CD14-positive monocyte (primary cell): ENCODE results near the gene RTBDN. TPM values are rescaled to one million over a fixed set of nuclear protein-coding genes. Genes with fewer than 3 reads are reported as not detected.

Experiments used
- DNase-seq, 3 donors: peaks; one replicate each; pipeline ENCODE4 v3.0.0-alpha.2; 2011 to 2022
- H2AFZ ChIP-seq: 2 replicates; pipeline ENCODE4 v1.6.0; 2012; ENCODE audit warnings: mild to moderate bottlenecking, low read depth, low read length, inconsistent platforms; ENCODE audit not compliant: insufficient read depth, poor library complexity, severe bottlenecking
- H3K27ac ChIP-seq, 2 donors: 1 replicate in 1 of 2; 2 replicates in 1 of 2; pipeline ENCODE4 v1.5.1; 2012 to 2013; ENCODE audit warnings: low read length in 2 of 2, control low read depth in 1 of 2, inconsistent platforms in 1 of 2, low read depth in 1 of 2, mild to moderate bottlenecking in 1 of 2
- H3K27me3 ChIP-seq, 2 donors: one replicate each; pipeline versions ENCODE4 v1.6.0 to v1.6.1; 2011 to 2013; ENCODE audit warnings: low read length in 2 of 2; ENCODE audit not compliant: control insufficient read depth in 2 of 2, insufficient read depth in 2 of 2
- H3K36me3 ChIP-seq, 2 donors: replicated peaks in 1 of 2; 1 replicate in 1 of 2; 2 replicates in 1 of 2; pipeline versions ENCODE4 v1.5.1 to v1.6.1; 2012 to 2013; ENCODE audit warnings: low read length in 2 of 2, control low read depth in 1 of 2, inconsistent platforms in 1 of 2, mild to moderate bottlenecking in 1 of 2; ENCODE audit not compliant: insufficient read depth in 2 of 2, control insufficient read depth in 1 of 2
- H3K4me1 ChIP-seq, 2 donors: 1 replicate in 1 of 2; 2 replicates in 1 of 2; pipeline versions ENCODE4 v1.5.1 to v1.6.1; 2012 to 2013; ENCODE audit warnings: low read length in 2 of 2, control low read depth in 1 of 2, inconsistent platforms in 1 of 2, mild to moderate bottlenecking in 1 of 2, moderate library complexity in 1 of 2; ENCODE audit not compliant: insufficient read depth in 2 of 2, control insufficient read depth in 1 of 2
- H3K4me2 ChIP-seq: replicated peaks from 2 replicates; pipeline ENCODE3; 2012; ENCODE audit warnings: low read length, moderate library complexity, mild to moderate bottlenecking; ENCODE audit not compliant: poor library complexity, severe bottlenecking; ENCODE audit errors: extremely low read depth
- H3K4me3 ChIP-seq, 3 experiments: fragments of 200-600 bp in 1 of 3; sonication (generic) in 1 of 3; replicated peaks in 1 of 3; 1 replicate in 2 of 3; 2 replicates in 1 of 3; pipeline ENCODE4 v1.5.1; 2011 to 2013; ENCODE audit warnings: low read length in 3 of 3, mild to moderate bottlenecking in 3 of 3, control low read depth in 2 of 3, low read depth in 2 of 3, inconsistent platforms in 1 of 3, moderate library complexity in 1 of 3
- H3K79me2 ChIP-seq: 2 replicates; pipeline ENCODE4 v1.6.0; 2012; ENCODE audit warnings: mild to moderate bottlenecking, control low read depth, inconsistent platforms, low read length, moderate library complexity; ENCODE audit not compliant: insufficient read depth
- H3K9ac ChIP-seq: 2 replicates; pipeline ENCODE4 v1.6.0; 2017; ENCODE audit warnings: low read length, mild to moderate bottlenecking; ENCODE audit not compliant: insufficient read depth, poor library complexity, severe bottlenecking
- H3K9me3 ChIP-seq, 2 donors: replicated peaks in 1 of 2; 1 replicate in 1 of 2; 2 replicates in 1 of 2; pipeline versions ENCODE4 v1.5.1 to v1.6.1; 2012 to 2013; ENCODE audit warnings: low read length in 2 of 2, control low read depth in 1 of 2; ENCODE audit not compliant: control insufficient read depth in 1 of 2, insufficient read depth in 1 of 2
- H4K20me1 ChIP-seq: 2 replicates; pipeline ENCODE4 v1.6.0; 2012; ENCODE audit warnings: mild to moderate bottlenecking, low read length, control low read depth, moderate library complexity; ENCODE audit not compliant: insufficient read depth
- H3K27ac Mint-ChIP-seq, 7 donors: one replicate each; pipeline ENCODE4 v1.8.0; 2020; ENCODE audit warnings: mild to moderate bottlenecking in 7 of 7, mixed read lengths in 7 of 7, moderate library complexity in 6 of 7, inconsistent platforms in 2 of 7
- H3K27me3 Mint-ChIP-seq, 3 donors: one replicate each; pipeline ENCODE4 v1.8.0; 2021 to 2022; ENCODE audit warnings: low read depth in 3 of 3, mild to moderate bottlenecking in 3 of 3, mixed read lengths in 3 of 3, moderate library complexity in 3 of 3, inconsistent platforms in 1 of 3
- H3K36me3 Mint-ChIP-seq, 2 donors: one replicate each; pipeline ENCODE4 v1.8.0; 2020; ENCODE audit warnings: mixed read lengths in 2 of 2, inconsistent platforms in 1 of 2, mild to moderate bottlenecking in 1 of 2
- H3K4me1 Mint-ChIP-seq: one replicate; pipeline ENCODE4 v1.8.0; 2020; ENCODE audit warnings: mild to moderate bottlenecking, mixed read lengths
- H3K4me3 Mint-ChIP-seq, 2 donors: one replicate each; pipeline ENCODE4 v1.8.0; 2020; ENCODE audit warnings: mild to moderate bottlenecking in 2 of 2, mixed read lengths in 2 of 2, moderate library complexity in 1 of 2
- H3K9me3 Mint-ChIP-seq, 7 donors: one replicate each; pipeline ENCODE4 v1.8.0; 2020 to 2022; ENCODE audit warnings: mixed read lengths in 7 of 7, mild to moderate bottlenecking in 6 of 7, moderate library complexity in 6 of 7, inconsistent platforms in 2 of 7
- CTCF ChIP-seq: fragments of 200-600 bp; IDR thresholded peaks from one replicate; pipeline ENCODE4 v1.8.0; 2022; ENCODE audit warnings: antibody characterized with exemption, mild to moderate bottlenecking
- WGBS: methylation state at CpG from one replicate; pipeline ENCODE4 v1.1.5; 2013; ENCODE audit warnings: missing lambda C conversion rate; ENCODE audit not compliant: insufficient coverage; 5-methylcytosine and 5-hydroxymethylcytosine counted together
- intact Hi-C, 2 donors: fragments of 100-400 bp; cut with micrococcal nuclease; formaldehyde crosslinking; loops; one replicate each; pipeline versions ENCODE4 v1.15.0 to v1.15.1; 2023
- polyA plus RNA-seq, 3 donors: library from polyadenylated mRNA; depleted of rRNA in 1 of 3; unstranded in 2 of 3; stranded (reverse) in 1 of 3; fragments of 300-500 nt in 2 of 3; fragments of >200 nt in 1 of 3; fragmentation: Illumina TruSeq in 2 of 3; gene quantifications; 1 replicate in 2 of 3; 2 replicates in 1 of 3; pipeline ENCODE4 v1.2.3, GENCODE V29; 2012 to 2021

Gene RTBDN
- polyA plus RNA-seq, 3 donors = not detected

GRCh38 chr19:12797141-12797587 is 37.2 kb downstream of the RTBDN start:
- peaks cover 38% of the 10 kb centered on the region for H4K20me1 ChIP-seq
- Mint-ChIP-seq H3K27ac (peak overlapping the region in 1 of 7 donors; percentile 12), H3K9me3 (peaks cover 0 to 10% (median 2%) of the 10 kb centered on the region in 7 donors), H3K4me3 (no peak overlapping the region), H3K27me3 (peaks cover 6 to 24% (median 16%) of the 10 kb centered on the region in 3 donors), H3K36me3 (peaks cover 5 to 28% of the 10 kb centered on the region in 2 donors), H3K4me1 (peaks cover 40% of the 10 kb centered on the region)
- WGBS = 92% methylated on average over 1 of the region's 6 CpGs
- no peaks in the 10 kb centered on the region for H3K9me3 ChIP-seq
- no peak overlapping the region for H3K9ac ChIP-seq
- H3K4me2 ChIP-seq = no peak overlapping the region
- H3K4me3 ChIP-seq = peak overlapping the region in 1 of 3 experiments; percentile 63
- no peak overlapping the region for H3K27ac ChIP-seq
- no peaks in the 10 kb centered on the region for H3K36me3 ChIP-seq
- TF ChIP-seq CTCF = no peak
- H2AFZ ChIP-seq = no peak overlapping the region
- peaks cover under 1 to 22% of the 10 kb centered on the region in 2 donors for H3K27me3 ChIP-seq
- peaks cover 42 to 51% of the 10 kb centered on the region in 2 donors for H3K4me1 ChIP-seq
- peaks cover 30% of the 10 kb centered on the region for H3K79me2 ChIP-seq
- intact Hi-C loops = loop anchor here (2.0 to 10.0 kb wide), 5 partner anchors 30 to 298 kb away; no protein-coding TSS in a partner anchor
- peak in 1 of 3 donors; percentile 22 for DNase-seq

GRCh38 chr19:12796146-12797071 is 38.0 kb downstream of the RTBDN start:
- Mint-ChIP-seq H3K9me3 (peaks cover 0 to 7% (median 5%) of the 10 kb centered on the region in 7 donors), H3K36me3 (peaks cover 5 to 27% of the 10 kb centered on the region in 2 donors), H3K27me3 (peaks cover 4 to 16% (median 11%) of the 10 kb centered on the region in 3 donors), H3K27ac (peak overlapping the region; percentile 93 to 100 (median 96)), H3K4me1 (peaks cover 34% of the 10 kb centered on the region), H3K4me3 (peak overlapping the region; percentile 79 to 89)
- Histone ChIP-seq H3K27ac (peak overlapping the region; percentile 71 to 82), H4K20me1 (peaks cover 45% of the 10 kb centered on the region), H3K4me3 (peak overlapping the region; percentile 6 to 63 (median 31)), H3K9ac (peak overlapping the region; percentile 15), H2AFZ (no peak overlapping the region), H3K27me3 (peaks cover 0 to 15% of the 10 kb centered on the region in 2 donors), H3K4me2 (peak overlapping the region; percentile 73), H3K36me3 (no peaks in the 10 kb centered on the region), H3K9me3 (no peaks in the 10 kb centered on the region), H3K79me2 (peaks cover 38% of the 10 kb centered on the region), H3K4me1 (peaks cover 36 to 43% of the 10 kb centered on the region in 2 donors)
- 14% methylated on average over 9 of the region's 18 CpGs for WGBS
- peak; percentile 95 for TF ChIP-seq CTCF
- peak; percentile 80 to 84 (median 80) for DNase-seq
- intact Hi-C loops = loop anchor here (1.0 to 10.0 kb wide), 6 partner anchors 19 to 298 kb away; no protein-coding TSS in a partner anchor
